SK-N-SH (cell line): ENCODE measurements around the gene TEN1.

Experiments
- EZH2phosphoT487 ChIP-seq: fragments of 200-600 bp; sonication (generic); IDR thresholded peaks from 2 replicates; pipeline ENCODE4 v1.6.1; 2017; ENCODE audit warnings: low read depth, mixed run types, mild to moderate bottlenecking, antibody characterized with exemption, moderate library complexity, borderline replicate concordance
- GATA2 ChIP-seq: sonication (generic); formaldehyde crosslinking; IDR thresholded peaks from 2 replicates; pipeline ENCODE4 v1.5.0; 2020; ENCODE audit warnings: mild to moderate bottlenecking, missing genetic modification reagents
- MEF2A ChIP-seq: IDR thresholded peaks from 2 replicates; pipeline ENCODE4 v1.4.0; 2012; ENCODE audit warnings: low read depth, borderline replicate concordance
- RAD21 ChIP-seq: IDR thresholded peaks from 2 replicates; pipeline ENCODE4 v1.6.1; 2012; ENCODE audit warnings: mild to moderate bottlenecking, low read length
- TAF1 ChIP-seq: IDR thresholded peaks from 2 replicates; pipeline ENCODE4 v1.6.1; 2012; ENCODE audit warnings: low read depth, mild to moderate bottlenecking, low read length, moderate library complexity, borderline replicate concordance
- TF ChIP-seq, protein P1 (sequence below): IDR thresholded peaks from 2 replicates; pipeline ENCODE4 v1.4.0; 2012; ENCODE audit warnings: low read depth, borderline replicate concordance
- TF ChIP-seq, protein P2 (sequence below): fragments of 200-600 bp; sonication (generic); IDR thresholded peaks from 2 replicates; pipeline ENCODE4 v1.6.1; 2017; ENCODE audit warnings: antibody characterized with exemption, mild to moderate bottlenecking, moderate library complexity
- TF ChIP-seq, protein P3 (sequence below): IDR thresholded peaks from 2 replicates; pipeline ENCODE4 v1.4.0; 2012; ENCODE audit warnings: low read depth, borderline replicate concordance
- TF ChIP-seq, protein P4 (sequence below): IDR thresholded peaks from 2 replicates; pipeline ENCODE4 v1.6.1; 2012; ENCODE audit warnings: mild to moderate bottlenecking, low read depth, low read length, moderate library complexity

DNA sequence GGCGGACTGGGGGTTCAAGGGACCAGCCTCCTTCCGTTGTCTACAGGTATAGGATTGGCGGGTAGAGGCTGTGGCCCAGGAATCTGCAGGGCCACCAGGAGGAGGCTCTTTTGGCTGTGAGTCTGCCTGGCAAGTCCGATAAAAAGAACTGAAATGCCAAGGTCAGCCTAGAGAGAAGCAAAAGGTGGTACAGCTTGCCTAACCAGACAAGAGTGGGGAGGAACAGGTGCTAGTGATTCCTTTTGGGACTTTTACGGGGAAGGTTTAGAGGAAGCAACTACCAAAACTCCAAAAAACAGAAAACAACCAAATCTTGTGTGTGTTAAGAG is 53.7 kb downstream of the TEN1 start:
- TF ChIP-seq GATA2 (no peak), TAF1 (no peak), EZH2phosphoT487 (no peak), RAD21 (no peak), MEF2A (no peak)
- TF ChIP-seq, protein P1, sequence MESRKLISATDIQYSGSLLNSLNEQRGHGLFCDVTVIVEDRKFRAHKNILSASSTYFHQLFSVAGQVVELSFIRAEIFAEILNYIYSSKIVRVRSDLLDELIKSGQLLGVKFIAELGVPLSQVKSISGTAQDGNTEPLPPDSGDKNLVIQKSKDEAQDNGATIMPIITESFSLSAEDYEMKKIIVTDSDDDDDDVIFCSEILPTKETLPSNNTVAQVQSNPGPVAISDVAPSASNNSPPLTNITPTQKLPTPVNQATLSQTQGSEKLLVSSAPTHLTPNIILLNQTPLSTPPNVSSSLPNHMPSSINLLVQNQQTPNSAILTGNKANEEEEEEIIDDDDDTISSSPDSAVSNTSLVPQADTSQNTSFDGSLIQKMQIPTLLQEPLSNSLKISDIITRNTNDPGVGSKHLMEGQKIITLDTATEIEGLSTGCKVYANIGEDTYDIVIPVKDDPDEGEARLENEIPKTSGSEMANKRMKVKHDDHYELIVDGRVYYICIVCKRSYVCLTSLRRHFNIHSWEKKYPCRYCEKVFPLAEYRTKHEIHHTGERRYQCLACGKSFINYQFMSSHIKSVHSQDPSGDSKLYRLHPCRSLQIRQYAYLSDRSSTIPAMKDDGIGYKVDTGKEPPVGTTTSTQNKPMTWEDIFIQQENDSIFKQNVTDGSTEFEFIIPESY = no peak
- TF ChIP-seq, protein P2, sequence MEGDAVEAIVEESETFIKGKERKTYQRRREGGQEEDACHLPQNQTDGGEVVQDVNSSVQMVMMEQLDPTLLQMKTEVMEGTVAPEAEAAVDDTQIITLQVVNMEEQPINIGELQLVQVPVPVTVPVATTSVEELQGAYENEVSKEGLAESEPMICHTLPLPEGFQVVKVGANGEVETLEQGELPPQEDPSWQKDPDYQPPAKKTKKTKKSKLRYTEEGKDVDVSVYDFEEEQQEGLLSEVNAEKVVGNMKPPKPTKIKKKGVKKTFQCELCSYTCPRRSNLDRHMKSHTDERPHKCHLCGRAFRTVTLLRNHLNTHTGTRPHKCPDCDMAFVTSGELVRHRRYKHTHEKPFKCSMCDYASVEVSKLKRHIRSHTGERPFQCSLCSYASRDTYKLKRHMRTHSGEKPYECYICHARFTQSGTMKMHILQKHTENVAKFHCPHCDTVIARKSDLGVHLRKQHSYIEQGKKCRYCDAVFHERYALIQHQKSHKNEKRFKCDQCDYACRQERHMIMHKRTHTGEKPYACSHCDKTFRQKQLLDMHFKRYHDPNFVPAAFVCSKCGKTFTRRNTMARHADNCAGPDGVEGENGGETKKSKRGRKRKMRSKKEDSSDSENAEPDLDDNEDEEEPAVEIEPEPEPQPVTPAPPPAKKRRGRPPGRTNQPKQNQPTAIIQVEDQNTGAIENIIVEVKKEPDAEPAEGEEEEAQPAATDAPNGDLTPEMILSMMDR = no peak
- TF ChIP-seq, protein P3, sequence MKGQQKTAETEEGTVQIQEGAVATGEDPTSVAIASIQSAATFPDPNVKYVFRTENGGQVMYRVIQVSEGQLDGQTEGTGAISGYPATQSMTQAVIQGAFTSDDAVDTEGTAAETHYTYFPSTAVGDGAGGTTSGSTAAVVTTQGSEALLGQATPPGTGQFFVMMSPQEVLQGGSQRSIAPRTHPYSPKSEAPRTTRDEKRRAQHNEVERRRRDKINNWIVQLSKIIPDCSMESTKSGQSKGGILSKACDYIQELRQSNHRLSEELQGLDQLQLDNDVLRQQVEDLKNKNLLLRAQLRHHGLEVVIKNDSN = no peak
- TF ChIP-seq, protein P4, sequence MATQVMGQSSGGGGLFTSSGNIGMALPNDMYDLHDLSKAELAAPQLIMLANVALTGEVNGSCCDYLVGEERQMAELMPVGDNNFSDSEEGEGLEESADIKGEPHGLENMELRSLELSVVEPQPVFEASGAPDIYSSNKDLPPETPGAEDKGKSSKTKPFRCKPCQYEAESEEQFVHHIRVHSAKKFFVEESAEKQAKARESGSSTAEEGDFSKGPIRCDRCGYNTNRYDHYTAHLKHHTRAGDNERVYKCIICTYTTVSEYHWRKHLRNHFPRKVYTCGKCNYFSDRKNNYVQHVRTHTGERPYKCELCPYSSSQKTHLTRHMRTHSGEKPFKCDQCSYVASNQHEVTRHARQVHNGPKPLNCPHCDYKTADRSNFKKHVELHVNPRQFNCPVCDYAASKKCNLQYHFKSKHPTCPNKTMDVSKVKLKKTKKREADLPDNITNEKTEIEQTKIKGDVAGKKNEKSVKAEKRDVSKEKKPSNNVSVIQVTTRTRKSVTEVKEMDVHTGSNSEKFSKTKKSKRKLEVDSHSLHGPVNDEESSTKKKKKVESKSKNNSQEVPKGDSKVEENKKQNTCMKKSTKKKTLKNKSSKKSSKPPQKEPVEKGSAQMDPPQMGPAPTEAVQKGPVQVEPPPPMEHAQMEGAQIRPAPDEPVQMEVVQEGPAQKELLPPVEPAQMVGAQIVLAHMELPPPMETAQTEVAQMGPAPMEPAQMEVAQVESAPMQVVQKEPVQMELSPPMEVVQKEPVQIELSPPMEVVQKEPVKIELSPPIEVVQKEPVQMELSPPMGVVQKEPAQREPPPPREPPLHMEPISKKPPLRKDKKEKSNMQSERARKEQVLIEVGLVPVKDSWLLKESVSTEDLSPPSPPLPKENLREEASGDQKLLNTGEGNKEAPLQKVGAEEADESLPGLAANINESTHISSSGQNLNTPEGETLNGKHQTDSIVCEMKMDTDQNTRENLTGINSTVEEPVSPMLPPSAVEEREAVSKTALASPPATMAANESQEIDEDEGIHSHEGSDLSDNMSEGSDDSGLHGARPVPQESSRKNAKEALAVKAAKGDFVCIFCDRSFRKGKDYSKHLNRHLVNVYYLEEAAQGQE = no peak
